HG03575 (cell line): ENCODE measurements around the gene NMU.
A peak's percentile ranks its signal among the peaks of the same experiment; 100 is the strongest.
"Not testable (repeated sequence)": the region's sequence is repeated elsewhere in the genome, so short reads cannot be mapped to it uniquely, and the experiment has no call there.

Experiments used
- ATAC-seq: cut with Tn5 transposase; IDR thresholded peaks from one replicate; pipeline ENCODE4 v1.9.1; 2021; ENCODE audit not compliant: unreplicated experiment, insufficient number of reproducible peaks, low FRiP score; ENCODE audit errors: extremely low read depth

NMU gene

GRCh38 chr4:55634417-55635128 is 1.5 kb downstream of the NMU start:
- ATAC-seq = no peak

- ATAC-seq = no peak
These were observed 2.2 kb downstream of the NMU start for GRCh38 chr4:55633903-55634302.

GRCh38 chr4:55625835-55626234 is 10.3 kb downstream of the NMU start:
- ATAC-seq = no peak

GRCh38 chr4:55624063-55624462 is 12.0 kb downstream of the NMU start:
- ATAC-seq = not testable (repeated sequence)

- no peak for ATAC-seq
These were observed 17.5 kb downstream of the NMU start for GRCh38 chr4:55618546-55619143.

- ATAC-seq = peak; percentile 94
These were observed 18.4 kb downstream of the NMU start for GRCh38 chr4:55617587-55618197.

- no peak for ATAC-seq
These were observed 21.1 kb downstream of the NMU start for GRCh38 chr4:55615008-55615407.

- no peak for ATAC-seq
These were observed 22.5 kb downstream of the NMU start for GRCh38 chr4:55613621-55614020.

GRCh38 chr4:55612341-55612740 is 23.8 kb downstream of the NMU start:
- no peak for ATAC-seq

- no peak for ATAC-seq
These were observed 24.6 kb downstream of the NMU start for GRCh38 chr4:55611358-55612059.

- no peak for ATAC-seq
These were observed 25.7 kb downstream of the NMU start for GRCh38 chr4:55610381-55610780.

GRCh38 chr4:55609393-55609866 is 26.7 kb downstream of the NMU start:
- ATAC-seq = no peak

- ATAC-seq = no peak
These were observed 27.5 kb downstream of the NMU start for GRCh38 chr4:55608591-55608990.

GRCh38 chr4:55604996-55605395 is 31.1 kb downstream of the NMU start:
- no peak for ATAC-seq

- no peak for ATAC-seq
These were observed 35.5 kb downstream of the NMU start for GRCh38 chr4:55600640-55601039.

- ATAC-seq = no peak
These were observed 37.5 kb downstream of the NMU start for GRCh38 chr4:55598641-55599040.

GRCh38 chr4:55592014-55592413 is 44.1 kb downstream of the NMU start, which contains the start of gene PDCL2:
Gene PDCL2 (minus strand): TSS chr4:55592245. CDS start chr4:55592109, 136 bp downstream.
- no peak for ATAC-seq

- no peak for ATAC-seq
These were observed 47.9 kb downstream of the NMU start for GRCh38 chr4:55588160-55588559.

- not testable (repeated sequence) for ATAC-seq
These were observed 53.3 kb downstream of the NMU start for GRCh38 chr4:55582773-55583172.
